Keratinocyte (primary cell): ENCODE results near the gene PPP1R14D. TPM values are rescaled to one million over a fixed set of nuclear protein-coding genes. Genes with fewer than 3 reads are reported as not detected.

Experiments used
- DNase-seq: peaks from one replicate; pipeline ENCODE4 v3.0.0-alpha.2; 2011; ENCODE audit warnings: low read depth, missing footprints, low spot score
- FAIRE-seq: peaks from 2 replicates; lab custom pipeline; 2011; peaks lifted over from hg19 to GRCh38; lab: Jason Lieb, UNC
- H2AFZ ChIP-seq: 2 replicates; pipeline ENCODE4 v1.6.0; 2012; ENCODE audit warnings: low read length, control low read depth, inconsistent platforms; ENCODE audit not compliant: control insufficient read depth
- H3K27ac ChIP-seq: 2 replicates; pipeline ENCODE4 v1.5.1; 2011; ENCODE audit warnings: low read length; ENCODE audit not compliant: control insufficient read depth, insufficient read depth
- H3K27me3 ChIP-seq: 3 replicates; pipeline ENCODE4 v1.6.0; 2011; ENCODE audit warnings: low read length; ENCODE audit not compliant: control insufficient read depth, insufficient read depth; ENCODE audit errors: extremely low read depth
- H3K36me3 ChIP-seq, 2 experiments: 2 replicates in 1 of 2; 3 replicates in 1 of 2; pipeline ENCODE4 v1.5.1; 2011; ENCODE audit warnings: low read length in 2 of 2, mild to moderate bottlenecking in 1 of 2; ENCODE audit not compliant: control insufficient read depth in 2 of 2, insufficient read depth in 2 of 2; ENCODE audit errors: extremely low read depth in 1 of 2
- H3K4me1 ChIP-seq: 3 replicates; pipeline ENCODE4 v1.5.1; 2011; ENCODE audit warnings: low read length; ENCODE audit not compliant: control insufficient read depth, insufficient read depth; ENCODE audit errors: extremely low read depth
- H3K4me2 ChIP-seq: 3 replicates; pipeline ENCODE4 v1.6.0; 2011; ENCODE audit warnings: low read depth, low read length; ENCODE audit not compliant: control insufficient read depth, insufficient read depth; ENCODE audit errors: extremely low read depth
- H3K4me3 ChIP-seq, 3 experiments: fragments of 200-600 bp in 1 of 3; sonication (generic) in 1 of 3; 2 replicates in 2 of 3; 3 replicates in 1 of 3; pipeline ENCODE4 v1.5.1; 2011 to 2016; ENCODE audit warnings: low read length in 3 of 3, mild to moderate bottlenecking in 3 of 3, control low read depth in 2 of 3, inconsistent platforms in 1 of 3, low read depth in 1 of 3, mixed read lengths in 1 of 3, mixed run types in 1 of 3, moderate library complexity in 1 of 3; ENCODE audit not compliant: control insufficient read depth in 2 of 3, insufficient read depth in 2 of 3; ENCODE audit errors: extremely low read depth in 1 of 3
- H3K79me2 ChIP-seq: 2 replicates; pipeline ENCODE4 v1.6.0; 2012; ENCODE audit warnings: low read length; ENCODE audit not compliant: control insufficient read depth, insufficient read depth
- H3K9ac ChIP-seq: 3 replicates; pipeline ENCODE4 v1.6.0; 2011; ENCODE audit warnings: low read length; ENCODE audit not compliant: control insufficient read depth, insufficient read depth; ENCODE audit errors: extremely low read depth
- H3K9me1 ChIP-seq: 3 replicates; pipeline ENCODE4 v1.6.0; 2011; ENCODE audit warnings: low read length; ENCODE audit not compliant: control insufficient read depth, insufficient read depth; ENCODE audit errors: extremely low read depth
- H3K9me3 ChIP-seq: 2 replicates; pipeline ENCODE4 v1.5.1; 2012; ENCODE audit warnings: low read depth, low read length; ENCODE audit not compliant: control insufficient read depth
- H4K20me1 ChIP-seq: 3 replicates; pipeline ENCODE4 v1.6.0; 2011; ENCODE audit warnings: low read length; ENCODE audit not compliant: control insufficient read depth, insufficient read depth; ENCODE audit errors: extremely low read depth
- EZH2 ChIP-seq: IDR thresholded peaks from one replicate; pipeline ENCODE4 v1.6.1; 2012; ENCODE audit warnings: inconsistent platforms, mild to moderate bottlenecking, low read length, moderate library complexity
- dilution Hi-C: fragments of 300-500 bp; cut with MboI; formaldehyde crosslinking; loops from one replicate; pipeline ENCODE4 v1.7.0; 2020; ENCODE audit warnings: low sequenced_read_pairs; ENCODE audit not compliant: extremely low pct_ligation_motif_present
- polyA plus RNA-seq, 5 experiments: library from polyadenylated mRNA; depleted of rRNA in 3 of 5; stranded (reverse) in 3 of 5; stranded (forward) in 1 of 5; unstranded in 1 of 5; fragments of >200 nt; gene quantifications; 1 replicate in 1 of 5; 2 replicates in 3 of 5; 3 replicates in 1 of 5; pipeline versions ENCODE4 v1.2.1 to v1.2.3, GENCODE V29; 2011 to 2012; ENCODE audit warnings: missing spikeins in 2 of 5, low read depth in 1 of 5, low replicate concordance in 1 of 5
- TF ChIP-seq, protein P1 (sequence below), 3 experiments: IDR thresholded peaks in 1 of 3; conservative IDR thresholded peaks in 1 of 3; optimal IDR thresholded peaks in 1 of 3; 2 replicates in 2 of 3; 3 replicates in 1 of 3; pipeline versions ENCODE3 to v1.5.1; 2011; ENCODE audit warnings: low read length in 3 of 3, mild to moderate bottlenecking in 3 of 3, moderate library complexity in 2 of 3, control low read depth in 1 of 3, inconsistent platforms in 1 of 3; ENCODE audit not compliant: insufficient read depth in 2 of 3; ENCODE audit errors: extremely low read depth in 1 of 3

The PPP1R14D gene
- polyA plus RNA-seq, 1 donor (not counting 4 experiments of a cell fraction or from before 2014, with no cell fraction given), result not detected

DNA sequence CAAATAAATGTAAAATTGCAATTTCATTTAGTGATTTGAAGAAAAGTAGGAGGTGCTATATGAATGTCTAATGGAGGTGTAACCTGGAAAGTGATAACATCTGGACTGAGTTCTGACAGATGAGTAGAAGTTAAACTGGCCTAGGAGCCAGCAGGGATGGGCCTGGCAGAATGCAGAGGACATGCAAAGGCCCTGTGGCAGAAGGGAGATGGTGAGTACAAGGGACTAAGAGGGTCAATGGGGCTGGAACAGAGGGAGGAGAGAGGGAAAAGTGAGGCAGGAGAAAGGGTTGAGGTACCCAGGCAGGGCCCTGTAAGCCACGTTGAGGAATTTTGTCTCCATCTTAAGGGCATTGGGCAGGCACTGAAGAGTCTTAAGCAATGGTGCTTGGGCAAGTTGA, 3.4 kb upstream of the PPP1R14D start:
- TF ChIP-seq, protein P1, sequence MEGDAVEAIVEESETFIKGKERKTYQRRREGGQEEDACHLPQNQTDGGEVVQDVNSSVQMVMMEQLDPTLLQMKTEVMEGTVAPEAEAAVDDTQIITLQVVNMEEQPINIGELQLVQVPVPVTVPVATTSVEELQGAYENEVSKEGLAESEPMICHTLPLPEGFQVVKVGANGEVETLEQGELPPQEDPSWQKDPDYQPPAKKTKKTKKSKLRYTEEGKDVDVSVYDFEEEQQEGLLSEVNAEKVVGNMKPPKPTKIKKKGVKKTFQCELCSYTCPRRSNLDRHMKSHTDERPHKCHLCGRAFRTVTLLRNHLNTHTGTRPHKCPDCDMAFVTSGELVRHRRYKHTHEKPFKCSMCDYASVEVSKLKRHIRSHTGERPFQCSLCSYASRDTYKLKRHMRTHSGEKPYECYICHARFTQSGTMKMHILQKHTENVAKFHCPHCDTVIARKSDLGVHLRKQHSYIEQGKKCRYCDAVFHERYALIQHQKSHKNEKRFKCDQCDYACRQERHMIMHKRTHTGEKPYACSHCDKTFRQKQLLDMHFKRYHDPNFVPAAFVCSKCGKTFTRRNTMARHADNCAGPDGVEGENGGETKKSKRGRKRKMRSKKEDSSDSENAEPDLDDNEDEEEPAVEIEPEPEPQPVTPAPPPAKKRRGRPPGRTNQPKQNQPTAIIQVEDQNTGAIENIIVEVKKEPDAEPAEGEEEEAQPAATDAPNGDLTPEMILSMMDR (optimal IDR thresholded peaks at IDR 0.05 in 1 of 3, IDR thresholded peaks at IDR 0.05 in 1 of 3, conservative IDR thresholded peaks at IDR 0.05 in 1 of 3; ENCODE audit: extremely low read depth in 1 of 3, insufficient read depth in 2 of 3, low read length in 3 of 3), result no peak
- TF ChIP-seq EZH2, result no peak
- no peaks in the 10 kb centered on the region for H3K27me3 ChIP-seq
- no peak overlapping the region for H3K4me2 ChIP-seq
- H3K36me3 ChIP-seq, result no peaks in the 10 kb centered on the region
- peaks cover 12% of the 10 kb centered on the region for H3K4me1 ChIP-seq
- FAIRE-seq (no peak), DNase-seq (no peak)
- no peaks in the 10 kb centered on the region for H3K79me2 ChIP-seq
- no peak overlapping the region for H3K4me3 ChIP-seq
- H3K9ac ChIP-seq, result no peak overlapping the region
- no peak overlapping the region for H2AFZ ChIP-seq
- no peaks in the 10 kb centered on the region for H3K9me1 ChIP-seq
- no peak overlapping the region for H3K27ac ChIP-seq
- dilution Hi-C loops, result no loop called here
- no peaks in the 10 kb centered on the region for H3K9me3 ChIP-seq
- H4K20me1 ChIP-seq, result no peaks in the 10 kb centered on the region

DNA sequence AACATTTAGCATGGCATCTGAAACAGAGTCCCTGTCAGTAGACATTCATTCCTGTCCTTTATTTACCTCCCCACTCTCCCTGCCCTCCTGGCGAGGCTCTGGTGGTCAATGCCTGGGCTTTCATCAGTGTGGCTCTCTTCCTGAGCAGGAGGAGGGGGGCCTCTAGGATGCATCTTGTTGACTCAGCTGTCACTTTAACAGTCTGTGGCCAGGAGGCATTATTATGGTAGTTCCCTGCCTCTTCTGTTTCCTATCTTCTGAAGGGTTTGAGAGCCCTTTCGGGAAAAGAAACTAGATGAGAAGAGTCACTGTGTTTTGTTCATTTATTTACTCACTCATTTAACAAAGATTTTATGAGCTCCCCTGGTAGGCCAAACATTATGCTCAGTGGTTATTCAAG, 2.4 kb upstream of the PPP1R14D start:
- Histone ChIP-seq H3K79me2 (no peaks in the 10 kb centered on the region), H2AFZ (no peak overlapping the region), H3K27me3 (no peaks in the 10 kb centered on the region), H3K4me3 (no peak overlapping the region), H3K9me3 (no peaks in the 10 kb centered on the region), H3K27ac (no peak overlapping the region), H3K36me3 (no peaks in the 10 kb centered on the region), H3K4me2 (no peak overlapping the region), H4K20me1 (no peaks in the 10 kb centered on the region), H3K9ac (no peak overlapping the region), H3K9me1 (no peaks in the 10 kb centered on the region), H3K4me1 (peaks cover 12% of the 10 kb centered on the region)
- TF ChIP-seq, protein P1 (optimal IDR thresholded peaks at IDR 0.05 in 1 of 3, IDR thresholded peaks at IDR 0.05 in 1 of 3, conservative IDR thresholded peaks at IDR 0.05 in 1 of 3; ENCODE audit: extremely low read depth in 1 of 3, insufficient read depth in 2 of 3, low read length in 3 of 3), result no peak
- no peak for TF ChIP-seq EZH2
- dilution Hi-C loops, result no loop called here
- DNase-seq, result no peak
- no peak for FAIRE-seq
